K562 (cell line): ENCODE results near the gene GOSR1. TPM values are rescaled to one million over a fixed set of nuclear protein-coding genes. Genes with fewer than 3 reads are reported as not detected.

ENCODE experiments used
- ATAC-seq: fragments of 200-7000 bp; cut with Tn5 transposase; 3 replicates; pipeline ENCODE4 v1.9.1; 2020; ENCODE audit warnings: moderate library complexity
- BruUV-seq: library from RNA; stranded (reverse); fragments of 400-500 nt; replicated peaks from 2 replicates; lab custom pipeline; 2021; lab: Mats Ljungman, UMichigan
- CTCF ChIA-PET: fragments of 300-600 bp; formaldehyde crosslinking; extraction: SDS; loops from one replicate; lab custom pipeline; 2021; ENCODE audit warnings: low intra/inter-chr PET ratio; lab: Yijun Ruan, JAX
- POLR2A ChIA-PET: fragments of 300-600, 350-650 bp; sonication (Branson Sonifier 250); formaldehyde crosslinking; extraction: SDS; loops from one replicate; lab custom pipeline; 2021; ENCODE audit warnings: antibody characterized with exemption, inconsistent platforms; lab: Yijun Ruan, JAX
- DNase-seq, 4 experiments: peaks; one replicate each; pipeline versions ENCODE4 v3.0.0 to v3.0.0-alpha.2; 2011 to 2018; ENCODE audit warnings: low spot score in 3 of 4, mixed read lengths in 3 of 4; ENCODE audit errors: extremely low read depth in 1 of 4
- FAIRE-seq: peaks from 2 replicates; lab custom pipeline; 2011; peaks lifted over from hg19 to GRCh38; lab: Jason Lieb, UNC
- H2AFZ ChIP-seq: 2 replicates; pipeline ENCODE4 v1.6.0; 2011; ENCODE audit warnings: low read depth, low read length, control low read depth, inconsistent platforms
- H3K27ac ChIP-seq: fragments of 200-600 bp; 3 replicates; pipeline ENCODE4 v1.8.0; 2011; ENCODE audit warnings: low read depth, mild to moderate bottlenecking, control low read depth, inconsistent platforms, low read length, moderate library complexity, mixed read lengths; ENCODE audit errors: extremely low read depth
- H3K27me3 ChIP-seq, 2 experiments: fragments of 300-600 bp in 1 of 2; 2 replicates in 1 of 2; 3 replicates in 1 of 2; pipeline versions ENCODE4 v1.6.0 to v1.8.0; 2011; ENCODE audit warnings: inconsistent platforms in 2 of 2, low read length in 2 of 2, mild to moderate bottlenecking in 1 of 2, mixed read lengths in 1 of 2, moderate library complexity in 1 of 2; ENCODE audit not compliant: control insufficient read depth in 2 of 2, insufficient read depth in 2 of 2
- H3K36me3 ChIP-seq: fragments of 300-600 bp; 3 replicates; pipeline ENCODE4 v1.8.0; 2011; ENCODE audit warnings: mild to moderate bottlenecking, low read length, inconsistent platforms; ENCODE audit not compliant: control insufficient read depth, insufficient read depth
- H3K4me1 ChIP-seq, 2 experiments: fragments of 200-600 bp in 1 of 2; replicated peaks in 1 of 2; 2 replicates in 1 of 2; 3 replicates in 1 of 2; pipeline versions ENCODE4 v1.5.1 to v1.8.0; 2011; ENCODE audit warnings: inconsistent platforms in 2 of 2, low read length in 2 of 2, mild to moderate bottlenecking in 1 of 2, mixed read lengths in 1 of 2, moderate library complexity in 1 of 2; ENCODE audit not compliant: control insufficient read depth in 2 of 2, insufficient read depth in 2 of 2
- H3K4me2 ChIP-seq: 2 replicates; pipeline ENCODE4 v1.6.1; 2011; ENCODE audit warnings: low read length, control low read depth, inconsistent platforms, mixed read lengths; ENCODE audit not compliant: insufficient read depth
- H3K4me3 ChIP-seq: fragments of 200-600 bp; sonication (generic), shearing (Covaris generic); 2 replicates; pipeline ENCODE4 v1.5.1; 2016; ENCODE audit warnings: control low read depth, inconsistent platforms
- H3K79me2 ChIP-seq: fragments of 200-600 bp; 3 replicates; pipeline ENCODE4 v1.8.0; 2011; ENCODE audit warnings: low read length, inconsistent platforms; ENCODE audit not compliant: control insufficient read depth, insufficient read depth
- H3K9ac ChIP-seq, 2 experiments: 2 replicates each; pipeline versions ENCODE4 v1.6.0 to v1.6.1; 2011; ENCODE audit warnings: low read depth in 2 of 2, low read length in 2 of 2, control low read depth in 1 of 2, inconsistent platforms in 1 of 2, mild to moderate bottlenecking in 1 of 2, mixed read lengths in 1 of 2; ENCODE audit not compliant: insufficient read depth in 1 of 2
- H3K9me1 ChIP-seq: one replicate; pipeline ENCODE4 v1.6.0; 2011; ENCODE audit warnings: inconsistent platforms, mild to moderate bottlenecking, low read length, moderate library complexity; ENCODE audit not compliant: control insufficient read depth, insufficient read depth
- H3K9me3 ChIP-seq: replicated peaks from 2 replicates; pipeline ENCODE4 v1.5.1; 2011; ENCODE audit warnings: low read depth, low read length, inconsistent platforms; ENCODE audit not compliant: control insufficient read depth, insufficient read depth
- H4K20me1 ChIP-seq: replicated peaks from 2 replicates; pipeline ENCODE4 v1.6.1; 2011; ENCODE audit warnings: low read length, inconsistent platforms, mixed read lengths; ENCODE audit not compliant: control insufficient read depth, insufficient read depth
- ARNT ChIP-seq, 2 experiments: fragments of 450-650 bp; IDR thresholded peaks; 2 replicates each; pipeline ENCODE4 v1.6.1; 2016; ENCODE audit warnings: mild to moderate bottlenecking in 1 of 2
- ELF4 ChIP-seq: fragments of 450-650 bp; formaldehyde crosslinking; IDR thresholded peaks from 2 replicates; pipeline ENCODE4 v1.4.0; 2022; ENCODE audit warnings: missing genetic modification characterization
- HNRNPL ChIP-seq: fragments of 200-400 bp; formaldehyde crosslinking; IDR thresholded peaks from 2 replicates; pipeline ENCODE4 v1.6.1; 2017; ENCODE audit warnings: low read depth, mild to moderate bottlenecking, low read length
- KDM1A ChIP-seq, 2 experiments: fragments of 450-650 bp; IDR thresholded peaks; 2 replicates each; pipeline ENCODE4 v1.6.1; 2016; ENCODE audit warnings: mild to moderate bottlenecking in 2 of 2
- KDM5B ChIP-seq: fragments of 200-600 bp; sonication (generic); IDR thresholded peaks from 2 replicates; pipeline ENCODE4 v1.6.1; 2012; ENCODE audit warnings: low read depth, mild to moderate bottlenecking, moderate library complexity, low read length, control low read depth, inconsistent platforms; ENCODE audit not compliant: insufficient replicate concordance
- MAFF ChIP-seq: IDR thresholded peaks from 2 replicates; pipeline ENCODE4 v1.6.1; 2012; ENCODE audit warnings: low read length, improper control_type of control experiment
- RAD21 ChIP-seq, 2 experiments: fragments of 250-450 bp in 1 of 2; fragments of 450-650 bp in 1 of 2; sonication (Bioruptor Pico) in 1 of 2; formaldehyde crosslinking in 1 of 2; IDR thresholded peaks in 1 of 2; conservative IDR thresholded peaks in 1 of 2; 2 replicates each; pipeline versions ENCODE4 v1.4.0 to v1.8.0; 2020 to 2022; ENCODE audit warnings: mild to moderate bottlenecking in 2 of 2, moderate library complexity in 1 of 2
- SRF ChIP-seq, 2 experiments: fragments of 250-450, 450-650 bp in 1 of 2; sonication (Bioruptor Pico) in 1 of 2; sonication (generic) in 1 of 2; formaldehyde crosslinking; IDR thresholded peaks; 2 replicates each; pipeline versions ENCODE4 v1.5.0 to v1.5.1; 2020 to 2022; ENCODE audit warnings: mild to moderate bottlenecking in 1 of 2, missing genetic modification reagents in 1 of 2
- TAF1 ChIP-seq: IDR thresholded peaks from 2 replicates; pipeline ENCODE4 v1.6.1; 2011; ENCODE audit warnings: mild to moderate bottlenecking, low read length, moderate library complexity; ENCODE audit not compliant: insufficient read depth, control insufficient read depth, severe bottlenecking; ENCODE audit errors: extremely low read depth
- ZEB2 ChIP-seq: fragments of 450-650 bp; IDR thresholded peaks from 2 replicates; pipeline ENCODE4 v1.6.1; 2016
- ZKSCAN8 ChIP-seq: fragments of 200-800 bp; sonication (Bioruptor generic); IDR thresholded peaks from 2 replicates; pipeline ENCODE4 v1.6.1; 2016; ENCODE audit warnings: missing genetic modification characterization, missing compliant biosample characterization
- WGBS: fragments of 100-300 bp; shearing (Covaris generic); methylation state at CpG from one replicate; pipeline ENCODE4 v1.1.6; 2016; ENCODE audit warnings: low coverage, mixed read lengths; ENCODE audit not compliant: insufficient coverage; ENCODE audit errors: missing lambda C conversion rate; 5-methylcytosine and 5-hydroxymethylcytosine counted together
- in situ Hi-C: fragments of 300-500 bp; cut with MboI; formaldehyde crosslinking; loops from 4 replicates; pipeline ENCODE4 v1.15.0; 2018; ENCODE audit warnings: inconsistent platforms, mixed read lengths
- intact Hi-C: fragments of 100-400 bp; cut with micrococcal nuclease; formaldehyde crosslinking; loops from 2 replicates; pipeline ENCODE4 v1.14.2; 2022
- polyA plus RNA-seq, 8 experiments: library from polyadenylated mRNA; depleted of rRNA in 4 of 8; stranded (reverse) in 5 of 8; unstranded in 3 of 8; fragments of >200 nt; fragmentation: Nextera tagmentation in 2 of 8; fragmentation: Illumina TruSeq in 1 of 8; extraction: Ambion mirVana in 2 of 8; extraction: Trizol in 1 of 8; gene quantifications; 2 replicates each; pipeline versions ENCODE4 v1.2.1 to v1.2.3, GENCODE V29; 2011 to 2014; ENCODE audit warnings: inconsistent platforms in 1 of 8, missing spikeins in 1 of 8
- total RNA-seq, 7 experiments: library from RNA; depleted of rRNA in 6 of 7; stranded (reverse); fragments of >200 nt in 6 of 7; fragmentation: Illumina TruSeq in 2 of 7; extraction: Trizol in 2 of 7; gene quantifications; 2 replicates each; pipeline versions ENCODE4 v1.2.1 to v1.2.3, GENCODE V29; 2011 to 2021; ENCODE audit warnings: low replicate concordance in 1 of 7
- TF ChIP-seq, protein P1 (sequence below): sonication (generic); formaldehyde crosslinking; IDR thresholded peaks from 2 replicates; pipeline ENCODE4 v1.8.0; 2022; ENCODE audit warnings: mild to moderate bottlenecking, low read depth, missing genetic modification reagents
- TF ChIP-seq, protein P2 (sequence below), 2 experiments: fragments of 450-650 bp in 1 of 2; IDR thresholded peaks; 2 replicates each; pipeline ENCODE4 v1.6.1; 2011 to 2017; ENCODE audit warnings: low read depth in 2 of 2, antibody characterized with exemption in 1 of 2, borderline replicate concordance in 1 of 2, low read length in 1 of 2, mild to moderate bottlenecking in 1 of 2, mixed read lengths in 1 of 2; ENCODE audit not compliant: control insufficient read depth in 1 of 2
- TF ChIP-seq, protein P3 (sequence below): sonication (generic); formaldehyde crosslinking; IDR thresholded peaks from 2 replicates; pipeline ENCODE4 v1.8.0; 2023; ENCODE audit warnings: mild to moderate bottlenecking, missing genetic modification reagents
- TF ChIP-seq, protein P4 (sequence below): fragments of 450-650 bp; IDR thresholded peaks from 2 replicates; pipeline ENCODE4 v1.6.1; 2018; ENCODE audit warnings: mild to moderate bottlenecking, low read depth; ENCODE audit not compliant: partially characterized antibody

Gene GOSR1
- total and polyA plus RNA-seq, 9 of the 15 experiments (the other 6 are each of a cell fraction or from before 2014, with no cell fraction given), result 17.6 to 95.5 (median 33.3) TPM

DNA sequence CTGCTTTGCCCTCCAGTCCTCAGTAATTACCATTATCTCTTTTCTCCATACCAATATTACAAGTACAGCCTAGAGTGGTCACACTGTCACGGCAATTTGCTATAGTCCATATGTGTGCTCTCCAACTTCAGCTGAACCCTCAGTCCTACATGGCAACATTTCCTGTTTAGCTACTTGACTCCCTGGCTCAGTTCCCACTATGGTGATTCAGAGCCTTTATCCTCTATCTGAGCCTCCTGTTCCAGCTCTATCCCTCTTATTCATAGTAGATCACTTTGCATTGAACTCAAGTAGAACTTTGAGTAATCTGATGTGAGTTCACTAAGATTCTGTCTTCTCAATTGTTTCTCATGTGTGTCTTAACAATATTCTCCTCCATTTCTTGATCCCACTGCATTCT lies 43.7 kb upstream of the GOSR1 start:
- FAIRE-seq, result peak; percentile 80
- H2AFZ ChIP-seq, result no peak overlapping the region
- peak in 2 of 4 experiments; percentile 49 to 66 for DNase-seq
- ATAC-seq, result peak; percentile 75
- CTCF ChIA-PET, result no interaction called here
- H3K27ac ChIP-seq, result peak overlapping the region; percentile 26; the same call in 2 of the 3 replicates
- POLR2A ChIA-PET, result interaction anchor here (0.5 to 2.0 kb wide), 5 partner anchors 9 to 399 kb away, joined by 3 to 6 read pairs (median 3); no protein-coding TSS in a partner anchor
- no peak overlapping the region for H3K4me3 ChIP-seq
- WGBS, result 50% methylated on average over 1 of the region's 1 CpG
- H3K36me3 ChIP-seq, result peaks cover 13% of the 10 kb centered on the region; the same call in 2 of the 3 replicates
- no peaks in the 10 kb centered on the region for H3K79me2 ChIP-seq
- intact Hi-C loops (no loop called here), in situ Hi-C loops (no loop called here)
- no peaks in the 10 kb centered on the region for H3K9me1 ChIP-seq
- no peaks in the 10 kb centered on the region for H4K20me1 ChIP-seq
- H3K27me3 ChIP-seq, result no peaks in the 10 kb centered on the region
- BruUV-seq, result no TSS peak
- no peaks in the 10 kb centered on the region for H3K9me3 ChIP-seq
- H3K9ac ChIP-seq, result no peak overlapping the region
- H3K4me2 ChIP-seq, result peak overlapping the region; percentile 23
- peaks cover 0 to 6% of the 10 kb centered on the region in 2 experiments; a peak in 2 of 5 replicates for H3K4me1 ChIP-seq
- no peak for TF ChIP-seq SRF (CRISPR knock-in tag; IDR thresholded peaks at IDR 0.05)
- TF ChIP-seq MAFF, result no peak
- no peak for TF ChIP-seq TAF1
- TF ChIP-seq KDM1A (IDR thresholded peaks at IDR 0.05), result no peak
- no peak for TF ChIP-seq HNRNPL
- TF ChIP-seq, protein P1, sequence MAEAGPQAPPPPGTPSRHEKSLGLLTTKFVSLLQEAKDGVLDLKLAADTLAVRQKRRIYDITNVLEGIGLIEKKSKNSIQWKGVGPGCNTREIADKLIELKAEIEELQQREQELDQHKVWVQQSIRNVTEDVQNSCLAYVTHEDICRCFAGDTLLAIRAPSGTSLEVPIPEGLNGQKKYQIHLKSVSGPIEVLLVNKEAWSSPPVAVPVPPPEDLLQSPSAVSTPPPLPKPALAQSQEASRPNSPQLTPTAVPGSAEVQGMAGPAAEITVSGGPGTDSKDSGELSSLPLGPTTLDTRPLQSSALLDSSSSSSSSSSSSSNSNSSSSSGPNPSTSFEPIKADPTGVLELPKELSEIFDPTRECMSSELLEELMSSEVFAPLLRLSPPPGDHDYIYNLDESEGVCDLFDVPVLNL (CRISPR knock-in tag), result no peak
- TF ChIP-seq, protein P2, sequence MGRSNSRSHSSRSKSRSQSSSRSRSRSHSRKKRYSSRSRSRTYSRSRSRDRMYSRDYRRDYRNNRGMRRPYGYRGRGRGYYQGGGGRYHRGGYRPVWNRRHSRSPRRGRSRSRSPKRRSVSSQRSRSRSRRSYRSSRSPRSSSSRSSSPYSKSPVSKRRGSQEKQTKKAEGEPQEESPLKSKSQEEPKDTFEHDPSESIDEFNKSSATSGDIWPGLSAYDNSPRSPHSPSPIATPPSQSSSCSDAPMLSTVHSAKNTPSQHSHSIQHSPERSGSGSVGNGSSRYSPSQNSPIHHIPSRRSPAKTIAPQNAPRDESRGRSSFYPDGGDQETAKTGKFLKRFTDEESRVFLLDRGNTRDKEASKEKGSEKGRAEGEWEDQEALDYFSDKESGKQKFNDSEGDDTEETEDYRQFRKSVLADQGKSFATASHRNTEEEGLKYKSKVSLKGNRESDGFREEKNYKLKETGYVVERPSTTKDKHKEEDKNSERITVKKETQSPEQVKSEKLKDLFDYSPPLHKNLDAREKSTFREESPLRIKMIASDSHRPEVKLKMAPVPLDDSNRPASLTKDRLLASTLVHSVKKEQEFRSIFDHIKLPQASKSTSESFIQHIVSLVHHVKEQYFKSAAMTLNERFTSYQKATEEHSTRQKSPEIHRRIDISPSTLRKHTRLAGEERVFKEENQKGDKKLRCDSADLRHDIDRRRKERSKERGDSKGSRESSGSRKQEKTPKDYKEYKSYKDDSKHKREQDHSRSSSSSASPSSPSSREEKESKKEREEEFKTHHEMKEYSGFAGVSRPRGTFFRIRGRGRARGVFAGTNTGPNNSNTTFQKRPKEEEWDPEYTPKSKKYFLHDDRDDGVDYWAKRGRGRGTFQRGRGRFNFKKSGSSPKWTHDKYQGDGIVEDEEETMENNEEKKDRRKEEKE (IDR thresholded peaks at IDR 0.05; ENCODE audit: borderline replicate concordance in 1 of 2, control insufficient read depth in 1 of 2, low read depth in 2 of 2, low read length in 1 of 2), result no peak
- TF ChIP-seq ZEB2, result no peak
- TF ChIP-seq, protein P3, sequence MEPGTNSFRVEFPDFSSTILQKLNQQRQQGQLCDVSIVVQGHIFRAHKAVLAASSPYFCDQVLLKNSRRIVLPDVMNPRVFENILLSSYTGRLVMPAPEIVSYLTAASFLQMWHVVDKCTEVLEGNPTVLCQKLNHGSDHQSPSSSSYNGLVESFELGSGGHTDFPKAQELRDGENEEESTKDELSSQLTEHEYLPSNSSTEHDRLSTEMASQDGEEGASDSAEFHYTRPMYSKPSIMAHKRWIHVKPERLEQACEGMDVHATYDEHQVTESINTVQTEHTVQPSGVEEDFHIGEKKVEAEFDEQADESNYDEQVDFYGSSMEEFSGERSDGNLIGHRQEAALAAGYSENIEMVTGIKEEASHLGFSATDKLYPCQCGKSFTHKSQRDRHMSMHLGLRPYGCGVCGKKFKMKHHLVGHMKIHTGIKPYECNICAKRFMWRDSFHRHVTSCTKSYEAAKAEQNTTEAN (CRISPR knock-in tag), result no peak
- TF ChIP-seq ARNT (IDR thresholded peaks at IDR 0.05), result no peak
- no peak for TF ChIP-seq ELF4 (CRISPR knock-in tag)
- no peak for TF ChIP-seq KDM5B
- no peak for TF ChIP-seq ZKSCAN8 (CRISPR knock-in tag)
- no peak for TF ChIP-seq RAD21 (CRISPR knock-in tag; conservative IDR thresholded peaks at IDR 0.05 in 1 of 2, IDR thresholded peaks at IDR 0.05 in 1 of 2)
- TF ChIP-seq, protein P4, sequence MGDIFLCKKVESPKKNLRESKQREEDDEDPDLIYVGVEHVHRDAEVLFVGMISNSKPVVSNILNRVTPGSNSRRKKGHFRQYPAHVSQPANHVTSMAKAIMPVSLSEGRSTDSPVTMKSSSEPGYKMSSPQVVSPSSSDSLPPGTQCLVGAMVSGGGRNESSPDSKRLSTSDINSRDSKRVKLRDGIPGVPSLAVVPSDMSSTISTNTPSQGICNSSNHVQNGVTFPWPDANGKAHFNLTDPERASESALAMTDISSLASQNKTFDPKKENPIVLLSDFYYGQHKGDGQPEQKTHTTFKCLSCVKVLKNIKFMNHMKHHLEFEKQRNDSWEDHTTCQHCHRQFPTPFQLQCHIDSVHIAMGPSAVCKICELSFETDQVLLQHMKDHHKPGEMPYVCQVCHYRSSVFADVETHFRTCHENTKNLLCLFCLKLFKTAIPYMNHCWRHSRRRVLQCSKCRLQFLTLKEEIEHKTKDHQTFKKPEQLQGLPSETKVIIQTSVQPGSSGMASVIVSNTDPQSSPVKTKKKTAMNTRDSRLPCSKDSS, result no peak
